ENCODE measurements around the gene MUC5B.

- TF ChIP-seq CTCF (conservative IDR thresholded peaks at IDR 0.05; ENCODE audit: low read depth, low read length) (no peak), EZH2 (IDR thresholded peaks at IDR 0.05; ENCODE audit: borderline replicate concordance, low read depth, low read length, poor library complexity, severe bottlenecking) (no peak)
Observed at GRCh38 chr11:1241706-1242105, 18.8 kb downstream of the MUC5B start.
